GM21515 (cell line): Measurements from ENCODE around the gene NELFB.

Source experiments
- ATAC-seq: cut with Tn5 transposase; IDR thresholded peaks from one replicate; pipeline ENCODE4 v1.9.1; 2021; ENCODE audit not compliant: unreplicated experiment

Gene NELFB

GRCh38 chr9:137267933-137268355, 12.8 kb downstream of the NELFB start:
- no peak for ATAC-seq

- ATAC-seq, result no peak
Measured at GRCh38 chr9:137268538-137269201, 13.5 kb downstream of the NELFB start.

GRCh38 chr9:137269231-137269772, 14.2 kb downstream of the NELFB start:
- ATAC-seq, result no peak

GRCh38 chr9:137270929-137271695, 16.0 kb downstream of the NELFB start:
- ATAC-seq, result no peak

GRCh38 chr9:137271696-137272076, 16.6 kb downstream of the NELFB start:
- ATAC-seq, result no peak

- ATAC-seq, result no peak
Measured at GRCh38 chr9:137272241-137273094, 17.3 kb downstream of the NELFB start.

GRCh38 chr9:137273095-137273490, 18.0 kb downstream of the NELFB start:
- ATAC-seq, result no peak

- ATAC-seq, result no peak
Measured at GRCh38 chr9:137273611-137274320, 18.6 kb downstream of the NELFB start.

GRCh38 chr9:137275203-137275587, 20.1 kb downstream of the NELFB start:
- ATAC-seq, result no peak

- no peak for ATAC-seq
Measured at GRCh38 chr9:137275588-137276472, 20.7 kb downstream of the NELFB start.

GRCh38 chr9:137276473-137277328, 21.6 kb downstream of the NELFB start:
- ATAC-seq, result no peak

GRCh38 chr9:137277329-137278041, 22.4 kb downstream of the NELFB start, which contains the start of gene TOR4A:
TOR4A (plus strand) TSS chr9:137277726; CDS start chr9:137278690, 964 bp downstream.
- peak; percentile 53 for ATAC-seq

- ATAC-seq, result no peak
Measured at GRCh38 chr9:137278061-137278701, 23.1 kb downstream of the NELFB start.

GRCh38 chr9:137278721-137279711, 23.9 kb downstream of the NELFB start:
- no peak for ATAC-seq

- no peak for ATAC-seq
Measured at GRCh38 chr9:137279741-137280473, 24.8 kb downstream of the NELFB start.
